ENCODE measurements around the gene MFAP1.

- no peak for TF ChIP-seq CTCF (IDR thresholded peaks at IDR 0.05)
- no peak for TF ChIP-seq POLR2A (IDR thresholded peaks at IDR 0.05)
Observed at GRCh38 chr15:43762824-43763223, 61.7 kb downstream of the MFAP1 start.
